Breast epithelium (tissue), 3 donors: ENCODE results near the gene BEAN1.

Experiments used
- POLR2A ChIP-seq: fragments of 450-650 bp; IDR thresholded peaks from one replicate; pipeline ENCODE4 v1.6.1; 2016; ENCODE audit warnings: antibody characterized with exemption, mild to moderate bottlenecking, moderate library complexity
- POLR2AphosphoS5 ChIP-seq, 3 donors: sonication (generic); formaldehyde crosslinking; IDR thresholded peaks; one replicate each; pipeline ENCODE4 v1.6.1; 2017; ENCODE audit warnings: antibody characterized with exemption in 3 of 3
- TF ChIP-seq, protein P1 (sequence below), 3 donors: fragments of 450-650 bp; IDR thresholded peaks; one replicate each; pipeline ENCODE4 v1.5.1; 2016 to 2017; ENCODE audit warnings: antibody characterized with exemption in 3 of 3, mild to moderate bottlenecking in 3 of 3, moderate library complexity in 3 of 3

GRCh38 chr16:66432429-66432828 lies 5.3 kb downstream of the BEAN1 start:
- TF ChIP-seq, protein P1, sequence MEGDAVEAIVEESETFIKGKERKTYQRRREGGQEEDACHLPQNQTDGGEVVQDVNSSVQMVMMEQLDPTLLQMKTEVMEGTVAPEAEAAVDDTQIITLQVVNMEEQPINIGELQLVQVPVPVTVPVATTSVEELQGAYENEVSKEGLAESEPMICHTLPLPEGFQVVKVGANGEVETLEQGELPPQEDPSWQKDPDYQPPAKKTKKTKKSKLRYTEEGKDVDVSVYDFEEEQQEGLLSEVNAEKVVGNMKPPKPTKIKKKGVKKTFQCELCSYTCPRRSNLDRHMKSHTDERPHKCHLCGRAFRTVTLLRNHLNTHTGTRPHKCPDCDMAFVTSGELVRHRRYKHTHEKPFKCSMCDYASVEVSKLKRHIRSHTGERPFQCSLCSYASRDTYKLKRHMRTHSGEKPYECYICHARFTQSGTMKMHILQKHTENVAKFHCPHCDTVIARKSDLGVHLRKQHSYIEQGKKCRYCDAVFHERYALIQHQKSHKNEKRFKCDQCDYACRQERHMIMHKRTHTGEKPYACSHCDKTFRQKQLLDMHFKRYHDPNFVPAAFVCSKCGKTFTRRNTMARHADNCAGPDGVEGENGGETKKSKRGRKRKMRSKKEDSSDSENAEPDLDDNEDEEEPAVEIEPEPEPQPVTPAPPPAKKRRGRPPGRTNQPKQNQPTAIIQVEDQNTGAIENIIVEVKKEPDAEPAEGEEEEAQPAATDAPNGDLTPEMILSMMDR (IDR thresholded peaks at IDR 0.05) = no peak
- TF ChIP-seq POLR2A (no peak), POLR2AphosphoS5 (IDR thresholded peaks at IDR 0.05) (no peak)
